ENCODE measurements around the gene GGCX.

The GGCX gene

DNA sequence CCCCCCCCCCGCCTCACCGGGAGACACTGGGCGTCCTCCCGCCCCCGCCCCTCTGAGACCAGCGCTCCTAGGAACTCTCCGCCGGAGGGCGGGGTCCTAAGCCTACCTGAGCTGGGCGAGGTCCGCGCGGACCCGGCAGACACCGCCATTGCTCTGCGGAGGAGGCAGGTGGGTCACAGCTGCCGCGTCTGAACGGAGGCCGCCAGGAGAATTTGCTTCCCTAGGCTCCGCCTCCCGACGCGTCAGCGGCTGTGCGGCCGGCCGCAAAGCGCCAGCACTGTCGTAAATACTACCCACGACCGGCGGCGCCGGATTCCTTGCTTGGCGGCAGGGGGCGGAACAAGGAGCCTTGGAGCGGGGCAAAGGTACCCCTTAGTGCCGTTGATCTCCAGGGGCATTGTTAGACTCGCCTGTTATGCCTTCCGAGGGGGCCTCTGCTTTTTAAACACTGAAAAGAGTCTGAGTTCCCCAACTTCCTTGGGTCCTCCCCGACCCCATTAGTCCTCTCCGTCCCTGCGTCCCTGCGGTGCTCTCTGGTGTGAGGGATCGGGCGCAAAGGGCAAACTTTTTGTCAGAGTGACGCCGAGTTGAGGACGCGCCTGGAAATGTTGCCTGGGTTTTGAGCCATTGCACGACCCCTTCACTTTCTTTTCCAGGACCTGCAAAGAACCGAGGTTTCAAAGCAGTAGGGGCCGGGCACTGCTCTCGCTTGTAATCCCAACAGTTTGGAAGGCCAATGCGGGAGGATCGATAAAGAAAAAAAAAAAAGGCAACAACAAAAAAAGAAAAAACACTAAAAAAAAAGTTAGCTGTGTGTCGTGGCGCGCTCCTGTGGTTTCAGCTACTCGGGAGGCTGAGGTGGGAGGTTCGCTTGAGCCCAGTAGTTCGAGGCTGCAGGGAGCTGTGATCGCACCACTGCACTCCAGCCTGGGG lies at the start of gene GGCX:
TSS of gene GGCX (minus strand) at position 214 of the 933 bp plus-strand sequence. CDS start at position 149, 65 bp downstream.
- Histone ChIP-seq H3K4me1 (ENCODE audit: insufficient read depth, poor library complexity, severe bottlenecking) (no peaks in the 10 kb centered on the region), H3K9me3 (ENCODE audit: severe bottlenecking) (no peaks in the 10 kb centered on the region), H3K36me3 (ENCODE audit: low read depth) (peaks cover 30% of the 10 kb centered on the region), H3K27ac (ENCODE audit: poor library complexity, severe bottlenecking) (peak within 1 kb of the TSS; percentile 34), H3K27me3 (ENCODE audit: insufficient read depth, poor library complexity, severe bottlenecking) (no peaks in the 10 kb centered on the region), H3K4me3 (ENCODE audit: severe bottlenecking) (peak within 1 kb of the TSS; percentile 50)
- TF ChIP-seq, protein P1, sequence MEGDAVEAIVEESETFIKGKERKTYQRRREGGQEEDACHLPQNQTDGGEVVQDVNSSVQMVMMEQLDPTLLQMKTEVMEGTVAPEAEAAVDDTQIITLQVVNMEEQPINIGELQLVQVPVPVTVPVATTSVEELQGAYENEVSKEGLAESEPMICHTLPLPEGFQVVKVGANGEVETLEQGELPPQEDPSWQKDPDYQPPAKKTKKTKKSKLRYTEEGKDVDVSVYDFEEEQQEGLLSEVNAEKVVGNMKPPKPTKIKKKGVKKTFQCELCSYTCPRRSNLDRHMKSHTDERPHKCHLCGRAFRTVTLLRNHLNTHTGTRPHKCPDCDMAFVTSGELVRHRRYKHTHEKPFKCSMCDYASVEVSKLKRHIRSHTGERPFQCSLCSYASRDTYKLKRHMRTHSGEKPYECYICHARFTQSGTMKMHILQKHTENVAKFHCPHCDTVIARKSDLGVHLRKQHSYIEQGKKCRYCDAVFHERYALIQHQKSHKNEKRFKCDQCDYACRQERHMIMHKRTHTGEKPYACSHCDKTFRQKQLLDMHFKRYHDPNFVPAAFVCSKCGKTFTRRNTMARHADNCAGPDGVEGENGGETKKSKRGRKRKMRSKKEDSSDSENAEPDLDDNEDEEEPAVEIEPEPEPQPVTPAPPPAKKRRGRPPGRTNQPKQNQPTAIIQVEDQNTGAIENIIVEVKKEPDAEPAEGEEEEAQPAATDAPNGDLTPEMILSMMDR (IDR thresholded peaks at IDR 0.05; ENCODE audit: poor library complexity, severe bottlenecking) = no peak
- DNase-seq (ENCODE audit: low spot score) (peak; percentile 93), ATAC-seq (ENCODE audit: low read depth) (peak; percentile 94)

DNA sequence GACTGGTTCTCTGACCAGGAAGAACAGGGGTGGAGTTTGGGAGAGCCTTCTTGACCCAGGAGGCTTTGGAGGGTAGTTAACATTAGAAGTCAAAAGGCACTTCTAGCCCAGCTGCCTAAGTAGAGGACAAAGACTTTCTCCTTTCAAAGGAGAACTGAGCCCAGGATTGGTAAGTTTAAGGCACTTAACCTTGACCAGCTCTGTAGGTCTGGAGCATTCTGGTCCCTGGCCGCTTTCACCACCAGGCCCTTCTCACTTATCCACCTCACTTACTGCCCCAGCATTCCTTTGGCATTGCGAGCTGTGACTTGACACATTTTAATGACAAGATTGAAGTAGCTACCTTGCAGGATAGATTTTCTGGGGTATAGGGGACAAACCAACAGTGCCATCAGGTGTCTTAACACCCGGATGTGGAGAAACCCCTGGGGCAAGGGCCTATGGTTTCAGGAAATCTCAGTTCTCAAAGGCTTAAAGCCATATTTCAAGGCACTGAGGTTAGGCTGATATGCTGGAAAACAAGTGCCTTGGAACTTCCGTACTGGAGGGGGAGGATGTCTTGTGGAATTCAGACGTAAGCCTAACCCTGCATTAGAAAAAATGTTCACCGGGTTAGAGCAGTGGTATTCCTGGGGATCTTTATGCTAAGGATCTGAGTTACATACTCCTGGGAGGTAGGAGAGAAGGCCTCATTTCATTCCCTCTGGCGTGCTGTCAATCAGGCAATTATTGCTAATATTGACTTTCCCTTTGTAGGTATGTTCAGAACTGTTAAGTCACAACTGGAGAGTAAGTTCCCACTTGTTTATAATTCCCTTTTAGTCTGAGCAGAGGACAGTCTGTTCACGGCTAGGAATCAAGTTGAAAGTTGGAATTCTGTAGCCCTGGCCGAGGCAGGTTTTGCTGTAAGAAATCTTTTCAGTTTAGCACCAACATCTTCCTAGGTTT lies 46.2 kb upstream of the GGCX start:
- TF ChIP-seq, protein P1 (IDR thresholded peaks at IDR 0.05; ENCODE audit: poor library complexity, severe bottlenecking) = no peak
- Histone ChIP-seq H3K27ac (ENCODE audit: poor library complexity, severe bottlenecking) (no peak overlapping the region), H3K27me3 (ENCODE audit: insufficient read depth, poor library complexity, severe bottlenecking) (no peaks in the 10 kb centered on the region), H3K4me3 (ENCODE audit: severe bottlenecking) (no peak overlapping the region), H3K9me3 (ENCODE audit: severe bottlenecking) (no peaks in the 10 kb centered on the region), H3K36me3 (ENCODE audit: low read depth) (peaks cover 14% of the 10 kb centered on the region), H3K4me1 (ENCODE audit: insufficient read depth, poor library complexity, severe bottlenecking) (peaks cover 20% of the 10 kb centered on the region)
- DNase-seq (ENCODE audit: low spot score) (no peak), ATAC-seq (ENCODE audit: low read depth) (no peak)

DNA sequence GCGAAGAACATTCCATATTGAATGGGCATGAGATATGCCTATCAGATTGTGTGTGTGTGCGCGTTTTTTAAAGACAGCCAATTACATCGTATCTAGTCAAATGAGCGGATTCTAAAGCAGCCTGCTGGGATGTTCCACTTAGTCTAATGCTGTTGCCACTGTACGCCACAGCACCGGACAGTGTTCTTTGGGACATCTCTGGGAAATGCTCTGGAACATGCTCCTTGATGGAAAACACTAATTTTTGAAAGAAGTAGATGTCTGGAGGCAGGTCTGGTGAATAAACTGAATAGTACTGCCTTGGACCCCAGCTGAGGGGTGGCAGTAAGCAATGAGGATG lies 44.8 kb upstream of the GGCX start:
- Histone ChIP-seq H3K27me3 (ENCODE audit: insufficient read depth, poor library complexity, severe bottlenecking) (no peaks in the 10 kb centered on the region), H3K4me3 (ENCODE audit: severe bottlenecking) (no peak overlapping the region), H3K27ac (ENCODE audit: poor library complexity, severe bottlenecking) (no peak overlapping the region), H3K9me3 (ENCODE audit: severe bottlenecking) (no peaks in the 10 kb centered on the region), H3K36me3 (ENCODE audit: low read depth) (peaks cover 14% of the 10 kb centered on the region), H3K4me1 (ENCODE audit: insufficient read depth, poor library complexity, severe bottlenecking) (peaks cover 20% of the 10 kb centered on the region)
- TF ChIP-seq, protein P1 (IDR thresholded peaks at IDR 0.05; ENCODE audit: poor library complexity, severe bottlenecking) = no peak
- no peak for DNase-seq (ENCODE audit: low spot score)
- no peak for ATAC-seq (ENCODE audit: low read depth)

DNA sequence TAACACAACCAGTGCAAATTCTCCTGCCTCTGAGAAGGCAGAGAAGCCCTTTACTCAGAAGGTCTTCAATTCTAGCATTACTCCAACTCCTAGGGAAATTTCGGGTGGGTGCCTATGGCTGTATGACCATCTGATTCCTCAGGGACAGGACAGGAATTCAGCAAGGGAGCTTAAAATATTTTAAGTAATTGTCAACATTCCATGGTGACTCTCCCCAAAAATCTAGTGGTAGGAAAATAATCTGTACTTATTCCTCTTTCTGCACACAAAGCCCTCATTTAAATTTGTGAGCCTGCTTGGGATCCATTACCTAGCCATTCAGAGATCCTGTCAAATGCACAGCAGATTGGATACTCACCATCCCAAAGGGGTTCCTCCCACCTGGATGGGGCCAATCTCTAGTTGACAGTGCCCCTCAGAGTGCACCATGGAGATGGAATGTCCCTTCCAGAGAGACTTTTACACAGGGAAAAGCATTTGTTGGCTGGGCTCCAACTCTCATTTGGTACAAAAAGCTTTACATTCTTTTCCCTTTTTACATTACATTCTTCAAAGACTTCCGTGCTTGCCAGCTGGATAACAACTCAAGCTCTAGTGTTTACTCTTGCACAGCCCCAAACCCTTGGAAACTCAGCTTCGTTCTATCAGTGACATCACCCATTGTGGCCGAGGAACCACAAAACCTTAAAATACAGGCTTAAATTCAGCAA lies 44.3 kb upstream of the GGCX start:
- DNase-seq (ENCODE audit: low spot score) (no peak), ATAC-seq (ENCODE audit: low read depth) (no peak)
- Histone ChIP-seq H3K4me3 (ENCODE audit: severe bottlenecking) (no peak overlapping the region), H3K27ac (ENCODE audit: poor library complexity, severe bottlenecking) (peak overlapping the region; percentile 15), H3K9me3 (ENCODE audit: severe bottlenecking) (no peaks in the 10 kb centered on the region), H3K4me1 (ENCODE audit: insufficient read depth, poor library complexity, severe bottlenecking) (peaks cover 20% of the 10 kb centered on the region), H3K36me3 (ENCODE audit: low read depth) (peaks cover 14% of the 10 kb centered on the region), H3K27me3 (ENCODE audit: insufficient read depth, poor library complexity, severe bottlenecking) (no peaks in the 10 kb centered on the region)
- TF ChIP-seq, protein P1 (IDR thresholded peaks at IDR 0.05; ENCODE audit: poor library complexity, severe bottlenecking) = no peak

All from RWPE2 (cell line).